Thyroid gland (tissue), 4 donors: ENCODE data around the gene HSPA1A. TPM values are rescaled to one million over a fixed set of nuclear protein-coding genes. Genes with fewer than 3 reads are reported as not detected.
A peak's percentile ranks its signal among the peaks of the same experiment; 100 is the strongest.

Experiments
- DNase-seq, 2 donors: peaks; one replicate each; pipeline ENCODE4 v3.0.0-alpha.2; 2019
- H3K27ac ChIP-seq, 3 donors: fragments of 200-600 bp; sonication (generic); 1 replicate in 2 of 3; 2 replicates in 1 of 3; pipeline ENCODE4 v1.5.1; 2016 to 2019; ENCODE audit warnings: mild to moderate bottlenecking in 1 of 3, moderate library complexity in 1 of 3
- H3K27me3 ChIP-seq: fragments of 200-600 bp; sonication (generic); one replicate; pipeline ENCODE4 v1.5.1; 2019
- H3K36me3 ChIP-seq, 2 donors: fragments of 200-600 bp; sonication (generic); one replicate each; pipeline ENCODE4 v1.5.1; 2016 to 2019
- H3K4me1 ChIP-seq, 2 donors: fragments of 200-600 bp; sonication (generic); one replicate each; pipeline ENCODE4 v1.5.1; 2017 to 2019
- H3K4me3 ChIP-seq, 3 donors: fragments of 200-600 bp; sonication (generic); replicated peaks in 1 of 3; 1 replicate in 2 of 3; 2 replicates in 1 of 3; pipeline ENCODE4 v1.5.1; 2016; ENCODE audit warnings: mild to moderate bottlenecking in 1 of 3
- H3K9me3 ChIP-seq: fragments of 200-600 bp; sonication (generic); one replicate; pipeline ENCODE4 v1.5.1; 2017
- CTCF ChIP-seq, 6 experiments: fragments of 200-600 bp in 3 of 6; fragments of 450-650 bp in 3 of 6; sonication (generic) in 3 of 6; IDR thresholded peaks; one replicate each; pipeline ENCODE4 v1.5.1; 2016 to 2019; ENCODE audit warnings: antibody characterized with exemption in 6 of 6, mild to moderate bottlenecking in 2 of 6, inconsistent platforms in 1 of 6, moderate library complexity in 1 of 6
- POLR2A ChIP-seq, 2 donors: fragments of 450-650 bp; IDR thresholded peaks; one replicate each; pipeline ENCODE4 v1.6.1; 2017; ENCODE audit warnings: antibody characterized with exemption in 2 of 2, mild to moderate bottlenecking in 2 of 2, moderate library complexity in 1 of 2
- WGBS, 2 donors: methylation state at CpG; one replicate each; pipeline ENCODE4 v1.1.5; 2017; 5-methylcytosine and 5-hydroxymethylcytosine counted together
- intact Hi-C: fragments of 100-400 bp; cut with DNase I; formaldehyde crosslinking; loops from one replicate; pipeline ENCODE4 v1.15.1; 2023
- total RNA-seq, 4 donors: library from RNA; depleted of rRNA; stranded (reverse); fragments of >200 nt; gene quantifications; one replicate each; pipeline ENCODE4 v1.2.3, GENCODE V29; 2016

Gene HSPA1A
- total RNA-seq, 4 donors from 2014 or later, result 148 to 320 (median 190) TPM

GRCh38 chr6:31768363-31769257, 46.7 kb upstream of the HSPA1A start:
- no peak overlapping the region for H3K27ac ChIP-seq
- no peak overlapping the region for H3K4me3 ChIP-seq
- H3K4me1 ChIP-seq, result no peaks in the 10 kb centered on the region
- intact Hi-C loops, result no loop called here
- DNase-seq, result no peak
- TF ChIP-seq POLR2A (IDR thresholded peaks at IDR 0.05) (no peak), CTCF (IDR thresholded peaks at IDR 0.05) (no peak)
- WGBS, 2 donors, result 90 to 92% methylated on average over 18 of the region's 18 CpGs
- no peaks in the 10 kb centered on the region for H3K9me3 ChIP-seq
- H3K27me3 ChIP-seq, result no peaks in the 10 kb centered on the region
- no peaks in the 10 kb centered on the region for H3K36me3 ChIP-seq

- Histone ChIP-seq H3K4me3 (no peak overlapping the region), H3K36me3 (no peaks in the 10 kb centered on the region), H3K27ac (no peak overlapping the region), H3K4me1 (no peaks in the 10 kb centered on the region), H3K27me3 (no peaks in the 10 kb centered on the region), H3K9me3 (no peaks in the 10 kb centered on the region)
- DNase-seq, result peak; percentile 50 to 51
- WGBS, 2 donors, result 67 to 69% methylated on average over 12 of the region's 12 CpGs
- TF ChIP-seq CTCF (IDR thresholded peaks at IDR 0.05) (peak in 5 of 6 experiments; percentile 19 to 57 (median 48)), POLR2A (IDR thresholded peaks at IDR 0.05) (no peak)
- intact Hi-C loops, result no loop called here
Observed at GRCh38 chr6:31769684-31770371, 45.5 kb upstream of the HSPA1A start.

GRCh38 chr6:31770860-31771259, 44.5 kb upstream of the HSPA1A start:
- TF ChIP-seq CTCF (IDR thresholded peaks at IDR 0.05), result no peak
- TF ChIP-seq POLR2A (IDR thresholded peaks at IDR 0.05), result no peak
- WGBS, 2 donors, result 86 to 98% methylated on average over 2 of the region's 2 CpGs
- H3K27ac ChIP-seq, result no peak overlapping the region

GRCh38 chr6:31771992-31772358, 43.4 kb upstream of the HSPA1A start:
- Histone ChIP-seq H3K36me3 (no peaks in the 10 kb centered on the region), H3K27me3 (no peaks in the 10 kb centered on the region), H3K4me3 (no peak overlapping the region), H3K4me1 (peaks cover 6 to 8% of the 10 kb centered on the region in 2 donors), H3K27ac (no peak overlapping the region), H3K9me3 (no peaks in the 10 kb centered on the region)
- 64 to 85% methylated on average over 4 of the region's 4 CpGs for WGBS, 2 donors
- no peak for TF ChIP-seq CTCF (IDR thresholded peaks at IDR 0.05)
- TF ChIP-seq POLR2A (IDR thresholded peaks at IDR 0.05), result no peak
- no peak for DNase-seq
- intact Hi-C loops, result no loop called here

More at GRCh38 chr6:31770860-31771259, 44.5 kb upstream of the HSPA1A start:
- H3K9me3 ChIP-seq, result no peaks in the 10 kb centered on the region
- no peak for DNase-seq
- no peaks in the 10 kb centered on the region for H3K36me3 ChIP-seq
- H3K4me1 ChIP-seq, result no peaks in the 10 kb centered on the region
- intact Hi-C loops, result no loop called here
- no peaks in the 10 kb centered on the region for H3K27me3 ChIP-seq
- no peak overlapping the region for H3K4me3 ChIP-seq

GRCh38 chr6:31775184-31775583, 40.2 kb upstream of the HSPA1A start:
- no peaks in the 10 kb centered on the region for H3K9me3 ChIP-seq
- intact Hi-C loops, result no loop called here
- H3K27ac ChIP-seq, result no peak overlapping the region
- H3K27me3 ChIP-seq, result no peaks in the 10 kb centered on the region
- no peak overlapping the region for H3K4me3 ChIP-seq
- peaks cover 8 to 14% of the 10 kb centered on the region in 2 donors for H3K4me1 ChIP-seq
- H3K36me3 ChIP-seq, result peaks cover 11 to 17% of the 10 kb centered on the region in 2 donors
- WGBS, 2 donors, result 71 to 88% methylated on average over 2 to 4 of the region's 4 CpGs
- TF ChIP-seq POLR2A (IDR thresholded peaks at IDR 0.05), result no peak
- TF ChIP-seq CTCF (IDR thresholded peaks at IDR 0.05), result no peak
- DNase-seq, result no peak
